ENCODE measurements around the gene TM9SF4.

GRCh38 chr20:32184961-32185603 is 75.6 kb downstream of the TM9SF4 start:
- TF ChIP-seq, protein P1, sequence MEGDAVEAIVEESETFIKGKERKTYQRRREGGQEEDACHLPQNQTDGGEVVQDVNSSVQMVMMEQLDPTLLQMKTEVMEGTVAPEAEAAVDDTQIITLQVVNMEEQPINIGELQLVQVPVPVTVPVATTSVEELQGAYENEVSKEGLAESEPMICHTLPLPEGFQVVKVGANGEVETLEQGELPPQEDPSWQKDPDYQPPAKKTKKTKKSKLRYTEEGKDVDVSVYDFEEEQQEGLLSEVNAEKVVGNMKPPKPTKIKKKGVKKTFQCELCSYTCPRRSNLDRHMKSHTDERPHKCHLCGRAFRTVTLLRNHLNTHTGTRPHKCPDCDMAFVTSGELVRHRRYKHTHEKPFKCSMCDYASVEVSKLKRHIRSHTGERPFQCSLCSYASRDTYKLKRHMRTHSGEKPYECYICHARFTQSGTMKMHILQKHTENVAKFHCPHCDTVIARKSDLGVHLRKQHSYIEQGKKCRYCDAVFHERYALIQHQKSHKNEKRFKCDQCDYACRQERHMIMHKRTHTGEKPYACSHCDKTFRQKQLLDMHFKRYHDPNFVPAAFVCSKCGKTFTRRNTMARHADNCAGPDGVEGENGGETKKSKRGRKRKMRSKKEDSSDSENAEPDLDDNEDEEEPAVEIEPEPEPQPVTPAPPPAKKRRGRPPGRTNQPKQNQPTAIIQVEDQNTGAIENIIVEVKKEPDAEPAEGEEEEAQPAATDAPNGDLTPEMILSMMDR (conservative IDR thresholded peaks at IDR 0.05) = no peak
- no peak for TF ChIP-seq EZH2 (IDR thresholded peaks at IDR 0.05; ENCODE audit: low read depth)
